Measurements from ENCODE around the gene PHACTR3. TPM values are rescaled to one million over a fixed set of nuclear protein-coding genes. Genes with fewer than 3 reads are reported as not detected.

PHACTR3 gene
- total and polyA plus RNA-seq, 2 experiments from 2014 or later = 0.45 to 0.61 TPM

GRCh38 chr20:59771506-59772372, 167.4 kb downstream of the PHACTR3 start:
- Histone ChIP-seq H3F3A (replicated peaks; ENCODE audit: low read depth) (no peaks in the 10 kb centered on the region), H3K27ac (ENCODE audit: low read depth) (no peak overlapping the region), H3K9me2 (ENCODE audit: insufficient read depth) (no peaks in the 10 kb centered on the region), H3K4me2 (no peak overlapping the region), H3K4me3 (no peak overlapping the region), H4K20me1 (replicated peaks; ENCODE audit: insufficient read depth) (no peaks in the 10 kb centered on the region), H3K27me3 (ENCODE audit: insufficient read depth) (no peaks in the 10 kb centered on the region), H2AFZ (no peak overlapping the region; the same call in 1 of the 2 replicates), H3K4me1 (ENCODE audit: insufficient read depth) (no peaks in the 10 kb centered on the region), H3K79me2 (replicated peaks; ENCODE audit: insufficient read depth) (no peaks in the 10 kb centered on the region), H3K36me3 (ENCODE audit: insufficient read depth) (no peaks in the 10 kb centered on the region)
- Mint-ChIP-seq H3K27ac (no peak overlapping the region), H3K27me3 (ENCODE audit: insufficient read depth, low read depth, poor library complexity) (peaks cover 10% of the 10 kb centered on the region), H3K9me3 (peaks cover 7% of the 10 kb centered on the region; the same call in 2 of the 3 replicates), H3K4me3 (no peak overlapping the region), H3K4me1 (peaks cover 2% of the 10 kb centered on the region; the same call in 1 of the 3 replicates), H3K36me3 (ENCODE audit: low read depth) (no peaks in the 10 kb centered on the region)
- ATAC-seq (no peak; the same call in 2 of the 3 replicates), DNase-seq (ENCODE audit: low spot score) (no peak)
- TF ChIP-seq STAT1 (IDR thresholded peaks at IDR 0.05; ENCODE audit: unreplicated experiment) = no peak
- TF ChIP-seq JUNB (IDR thresholded peaks at IDR 0.05; ENCODE audit: unreplicated experiment) = no peak
- TF ChIP-seq EZH2phosphoT487 (IDR thresholded peaks at IDR 0.05; ENCODE audit: unreplicated experiment) = no peak
- TF ChIP-seq EZH2 (IDR thresholded peaks at IDR 0.05; ENCODE audit: low read depth, unreplicated experiment) = no peak
- no peak for TF ChIP-seq POLR2AphosphoS5 (IDR thresholded peaks at IDR 0.05; ENCODE audit: low read depth)
- no peak for TF ChIP-seq NANOG (IDR thresholded peaks at IDR 0.05; ENCODE audit: borderline replicate concordance)
- no peak for TF ChIP-seq CTCF (conservative IDR thresholded peaks at IDR 0.05; ENCODE audit: low read depth in 2 of 2)
- TF ChIP-seq ETS1 (IDR thresholded peaks at IDR 0.05) = no peak
- TF ChIP-seq ZNF331 (CRISPR knock-in tag; IDR thresholded peaks at IDR 0.05; ENCODE audit: low read depth) = no peak
- no peak for TF ChIP-seq REST (IDR thresholded peaks at IDR 0.05; ENCODE audit: unreplicated experiment)
- no peak for TF ChIP-seq CREB1 (CRISPR knock-in tag; IDR thresholded peaks at IDR 0.05; ENCODE audit: low read depth)
- no peak for TF ChIP-seq ZNF114 (CRISPR knock-in tag; IDR thresholded peaks at IDR 0.05)
- TF ChIP-seq ZNF462 (CRISPR knock-in tag; IDR thresholded peaks at IDR 0.05) = no peak
